ENCODE results near the gene SCG5.

DNA sequence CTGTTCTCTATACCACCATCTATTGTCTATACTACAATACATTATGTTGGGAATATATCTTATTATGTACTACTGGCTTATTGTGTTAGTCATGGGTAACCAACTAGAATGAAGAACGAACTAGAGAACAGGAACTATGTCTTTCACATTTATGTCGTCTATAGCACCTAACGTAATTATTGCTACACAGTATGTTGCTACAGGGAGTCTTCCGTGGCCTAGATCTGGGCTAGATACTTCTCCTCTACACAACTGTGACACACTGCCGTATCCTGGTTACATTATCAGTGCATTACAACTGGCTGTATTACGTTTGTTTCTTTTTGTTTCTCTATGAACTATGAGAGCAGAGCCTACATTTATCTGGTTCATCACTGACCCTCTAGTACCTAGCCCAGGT, 34.0 kb downstream of the SCG5 start:
- TF ChIP-seq, protein P1, sequence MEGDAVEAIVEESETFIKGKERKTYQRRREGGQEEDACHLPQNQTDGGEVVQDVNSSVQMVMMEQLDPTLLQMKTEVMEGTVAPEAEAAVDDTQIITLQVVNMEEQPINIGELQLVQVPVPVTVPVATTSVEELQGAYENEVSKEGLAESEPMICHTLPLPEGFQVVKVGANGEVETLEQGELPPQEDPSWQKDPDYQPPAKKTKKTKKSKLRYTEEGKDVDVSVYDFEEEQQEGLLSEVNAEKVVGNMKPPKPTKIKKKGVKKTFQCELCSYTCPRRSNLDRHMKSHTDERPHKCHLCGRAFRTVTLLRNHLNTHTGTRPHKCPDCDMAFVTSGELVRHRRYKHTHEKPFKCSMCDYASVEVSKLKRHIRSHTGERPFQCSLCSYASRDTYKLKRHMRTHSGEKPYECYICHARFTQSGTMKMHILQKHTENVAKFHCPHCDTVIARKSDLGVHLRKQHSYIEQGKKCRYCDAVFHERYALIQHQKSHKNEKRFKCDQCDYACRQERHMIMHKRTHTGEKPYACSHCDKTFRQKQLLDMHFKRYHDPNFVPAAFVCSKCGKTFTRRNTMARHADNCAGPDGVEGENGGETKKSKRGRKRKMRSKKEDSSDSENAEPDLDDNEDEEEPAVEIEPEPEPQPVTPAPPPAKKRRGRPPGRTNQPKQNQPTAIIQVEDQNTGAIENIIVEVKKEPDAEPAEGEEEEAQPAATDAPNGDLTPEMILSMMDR (IDR thresholded peaks at IDR 0.05), result no peak
- TF ChIP-seq POLR2A (IDR thresholded peaks at IDR 0.05), result no peak

Measured in thyroid gland (tissue), 4 donors.